Duodenal mucosa (tissue), 2 donors: ENCODE data around the gene COL27A1.
A peak's percentile ranks its signal among the peaks of the same experiment; 100 is the strongest.

Source experiments
- H3K27ac ChIP-seq: one replicate; pipeline ENCODE4 v1.7.0; 2013; ENCODE audit warnings: low read depth, low read length
- H3K27me3 ChIP-seq, 2 donors: one replicate each; pipeline ENCODE4 v1.7.0; 2013; ENCODE audit warnings: low read length in 2 of 2, control low read depth in 1 of 2; ENCODE audit not compliant: insufficient read depth in 2 of 2, control insufficient read depth in 1 of 2
- H3K36me3 ChIP-seq, 2 donors: one replicate each; pipeline ENCODE4 v1.7.0; 2013; ENCODE audit warnings: low read length in 2 of 2, control low read depth in 1 of 2; ENCODE audit not compliant: insufficient read depth in 2 of 2, control insufficient read depth in 1 of 2
- H3K4me1 ChIP-seq, 2 donors: one replicate each; pipeline ENCODE4 v1.7.0; 2013; ENCODE audit warnings: low read length in 2 of 2, control low read depth in 1 of 2; ENCODE audit not compliant: insufficient read depth in 2 of 2, control insufficient read depth in 1 of 2
- H3K4me3 ChIP-seq, 2 donors: one replicate each; pipeline ENCODE4 v1.7.0; 2013; ENCODE audit warnings: low read length in 2 of 2, low read depth in 1 of 2
- H3K9ac ChIP-seq, 2 donors: one replicate each; pipeline ENCODE4 v1.7.0; 2013; ENCODE audit warnings: low read length in 2 of 2, low read depth in 1 of 2
- H3K9me3 ChIP-seq, 2 donors: one replicate each; pipeline ENCODE4 v1.7.0; 2013; ENCODE audit warnings: low read length in 2 of 2, control low read depth in 1 of 2; ENCODE audit not compliant: control insufficient read depth in 1 of 2

The COL27A1 gene

GRCh38 chr9:114155263-114155994, at the start of gene COL27A1:
Gene COL27A1, plus strand, starts transcription at chr9:114155537. Its CDS starts 414 bp downstream, at chr9:114155951.
- Histone ChIP-seq H3K4me3 (peak within 1 kb of the TSS; percentile 58 to 70), H3K9me3 (no peaks in the 10 kb centered on the region), H3K4me1 (peaks cover 18 to 24% of the 10 kb centered on the region in 2 donors), H3K36me3 (no peaks in the 10 kb centered on the region), H3K9ac (no peak within 1 kb of the TSS), H3K27me3 (peaks cover 21 to 24% of the 10 kb centered on the region in 2 donors), H3K27ac (no peak within 1 kb of the TSS)

- Histone ChIP-seq H3K4me3 (no peak overlapping the region), H3K27ac (no peak overlapping the region), H3K4me1 (no peaks in the 10 kb centered on the region), H3K9me3 (no peaks in the 10 kb centered on the region), H3K9ac (no peak overlapping the region), H3K27me3 (no peaks in the 10 kb centered on the region), H3K36me3 (no peaks in the 10 kb centered on the region)
Observed at GRCh38 chr9:114107286-114108001, 47.9 kb upstream of the COL27A1 start.

- Histone ChIP-seq H3K27ac (no peak overlapping the region), H3K9me3 (no peaks in the 10 kb centered on the region), H3K4me3 (no peak overlapping the region), H3K4me1 (peaks cover 0 to 1% of the 10 kb centered on the region in 2 donors), H3K36me3 (no peaks in the 10 kb centered on the region), H3K9ac (no peak overlapping the region), H3K27me3 (no peaks in the 10 kb centered on the region)
Observed at GRCh38 chr9:114108016-114108833, 47.1 kb upstream of the COL27A1 start.

GRCh38 chr9:114109124-114109523, 46.2 kb upstream of the COL27A1 start:
- Histone ChIP-seq H3K9me3 (no peaks in the 10 kb centered on the region), H3K9ac (no peak overlapping the region), H3K4me1 (peaks cover 0 to 5% of the 10 kb centered on the region in 2 donors), H3K27ac (no peak overlapping the region), H3K4me3 (no peak overlapping the region), H3K36me3 (no peaks in the 10 kb centered on the region), H3K27me3 (no peaks in the 10 kb centered on the region)

GRCh38 chr9:114110180-114110579, 45.2 kb upstream of the COL27A1 start:
- no peaks in the 10 kb centered on the region for H3K27me3 ChIP-seq
- H3K9me3 ChIP-seq, result no peaks in the 10 kb centered on the region
- H3K4me1 ChIP-seq, result peaks cover 0 to 5% of the 10 kb centered on the region in 2 donors
- H3K4me3 ChIP-seq, result no peak overlapping the region
- H3K27ac ChIP-seq, result no peak overlapping the region
- no peaks in the 10 kb centered on the region for H3K36me3 ChIP-seq
- no peak overlapping the region for H3K9ac ChIP-seq

- H3K4me3 ChIP-seq, result no peak overlapping the region
- H3K27ac ChIP-seq, result no peak overlapping the region
- no peaks in the 10 kb centered on the region for H3K27me3 ChIP-seq
- peaks cover 0 to 5% of the 10 kb centered on the region in 2 donors for H3K4me1 ChIP-seq
- no peak overlapping the region for H3K9ac ChIP-seq
- H3K9me3 ChIP-seq, result no peaks in the 10 kb centered on the region
- no peaks in the 10 kb centered on the region for H3K36me3 ChIP-seq
Observed at GRCh38 chr9:114112325-114112724, 43.0 kb upstream of the COL27A1 start.

- peaks cover 0 to 6% of the 10 kb centered on the region in 2 donors for H3K4me1 ChIP-seq
- H3K9ac ChIP-seq, result no peak overlapping the region
- H3K36me3 ChIP-seq, result no peaks in the 10 kb centered on the region
- no peaks in the 10 kb centered on the region for H3K27me3 ChIP-seq
- H3K27ac ChIP-seq, result no peak overlapping the region
- no peaks in the 10 kb centered on the region for H3K9me3 ChIP-seq
- no peak overlapping the region for H3K4me3 ChIP-seq
Observed at GRCh38 chr9:114112778-114113584, 42.4 kb upstream of the COL27A1 start.

GRCh38 chr9:114114364-114114763, 41.0 kb upstream of the COL27A1 start:
- no peak overlapping the region for H3K27ac ChIP-seq
- no peak overlapping the region for H3K4me3 ChIP-seq
- H3K9ac ChIP-seq, result no peak overlapping the region
- peaks cover 5 to 19% of the 10 kb centered on the region in 2 donors for H3K4me1 ChIP-seq
- no peaks in the 10 kb centered on the region for H3K36me3 ChIP-seq
- no peaks in the 10 kb centered on the region for H3K9me3 ChIP-seq
- peaks cover 0 to 7% of the 10 kb centered on the region in 2 donors for H3K27me3 ChIP-seq

- no peaks in the 10 kb centered on the region for H3K36me3 ChIP-seq
- no peak overlapping the region for H3K27ac ChIP-seq
- no peaks in the 10 kb centered on the region for H3K9me3 ChIP-seq
- peaks cover 0 to 9% of the 10 kb centered on the region in 2 donors for H3K27me3 ChIP-seq
- no peak overlapping the region for H3K4me3 ChIP-seq
- H3K4me1 ChIP-seq, result peaks cover 7 to 25% of the 10 kb centered on the region in 2 donors
- no peak overlapping the region for H3K9ac ChIP-seq
Observed at GRCh38 chr9:114115654-114116125, 39.6 kb upstream of the COL27A1 start.
